Stomach (tissue), 9 donors: ENCODE data around the gene FAAP100. TPM values are rescaled to one million over a fixed set of nuclear protein-coding genes. Genes with fewer than 3 reads are reported as not detected.

Source experiments
- DNase-seq, 2 donors: peaks; one replicate each; pipeline versions ENCODE4 v3.0.0 to v3.0.0-alpha.2; 2013 to 2019
- H3K27ac ChIP-seq, 5 donors: fragments of 200-600 bp in 4 of 5; sonication (generic) in 4 of 5; one replicate each; pipeline ENCODE4 v1.5.1; 2013 to 2019; ENCODE audit warnings: mild to moderate bottlenecking in 1 of 5, moderate library complexity in 1 of 5
- H3K27me3 ChIP-seq, 3 donors: fragments of 200-600 bp; sonication (generic); one replicate each; pipeline ENCODE4 v1.5.1; 2017 to 2019; ENCODE audit warnings: mixed run types in 1 of 3
- H3K36me3 ChIP-seq, 4 donors: fragments of 200-600 bp; sonication (generic); 1 replicate in 3 of 4; 2 replicates in 1 of 4; pipeline ENCODE4 v1.5.1; 2016 to 2019
- H3K4me1 ChIP-seq, 4 donors: fragments of 200-600 bp; sonication (generic); one replicate each; pipeline ENCODE4 v1.5.1; 2016 to 2019
- H3K4me3 ChIP-seq, 4 donors: fragments of 200-600 bp; sonication (generic) in 3 of 4; one replicate each; pipeline ENCODE4 v1.5.1; 2016 to 2019; ENCODE audit warnings: mild to moderate bottlenecking in 1 of 4
- H3K9me3 ChIP-seq, 4 donors: fragments of 200-600 bp; sonication (generic); one replicate each; pipeline ENCODE4 v1.5.1; 2016 to 2019
- EP300 ChIP-seq: sonication (generic); formaldehyde crosslinking; IDR thresholded peaks from one replicate; pipeline ENCODE4 v1.6.1; 2017; ENCODE audit warnings: antibody characterized with exemption
- POLR2A ChIP-seq, 4 donors: fragments of 450-650 bp; IDR thresholded peaks; one replicate each; pipeline ENCODE4 v1.6.1; 2016; ENCODE audit warnings: antibody characterized with exemption in 4 of 4, control low read depth in 2 of 4, mild to moderate bottlenecking in 1 of 4, moderate library complexity in 1 of 4
- POLR2AphosphoS5 ChIP-seq, 3 donors: sonication (generic); formaldehyde crosslinking; IDR thresholded peaks; one replicate each; pipeline ENCODE4 v1.6.1; 2016; ENCODE audit warnings: antibody characterized with exemption in 3 of 3
- WGBS, 5 donors: extraction: QIAGEN DNeasy Blood & Tissue Kit in 3 of 5; methylation state at CpG; one replicate each; pipeline versions ENCODE4 v1.1.5 to v1.1.7; 2013 to 2018; 5-methylcytosine and 5-hydroxymethylcytosine counted together
- intact Hi-C: fragments of 100-400 bp; cut with DNase I; formaldehyde crosslinking; loops from one replicate; pipeline ENCODE4 v1.15.1; 2023; ENCODE audit warnings: low total_unique reads
- polyA plus RNA-seq, 3 donors: library from polyadenylated mRNA; stranded (reverse); fragments of 200-250 nt; gene quantifications; one replicate each; pipeline ENCODE4 v1.2.3, GENCODE V29; 2013
- total RNA-seq, 5 donors: library from RNA; depleted of rRNA; stranded (reverse); fragments of >200 nt; gene quantifications; one replicate each; pipeline versions ENCODE4 v1.1.0 to v1.2.3, GENCODE V29; 2014 to 2016
- TF ChIP-seq, protein P1 (sequence below), 7 experiments: fragments of 450-650 bp in 4 of 7; fragments of 200-600 bp in 3 of 7; sonication (generic) in 3 of 7; IDR thresholded peaks; one replicate each; pipeline ENCODE4 v1.5.1; 2016 to 2019; ENCODE audit warnings: antibody characterized with exemption in 7 of 7, control low read depth in 2 of 7, mild to moderate bottlenecking in 1 of 7
- donor health status: healthy with polysubstance abuse.
- donor health status: Bipolar disorder and iron deficiency.
- donor health status: healthy.

FAAP100 gene
- total and polyA plus RNA-seq, 8 donors: 11.9 to 130 (median 24.3) TPM

GRCh38 chr17:81512562-81513371 lies 39.4 kb downstream of the FAAP100 start, which contains the start of gene ACTG1:
ACTG1 (minus strand) TSS chr17:81512799; CDS start chr17:81512354, 445 bp downstream.
- intact Hi-C loops: no loop called here
- TF ChIP-seq POLR2A (IDR thresholded peaks at IDR 0.05) (peak in 1 of 4 donors; percentile 86), EP300 (no peak), POLR2AphosphoS5 (IDR thresholded peaks at IDR 0.05) (peak; percentile 84 to 99 (median 99))

DNA sequence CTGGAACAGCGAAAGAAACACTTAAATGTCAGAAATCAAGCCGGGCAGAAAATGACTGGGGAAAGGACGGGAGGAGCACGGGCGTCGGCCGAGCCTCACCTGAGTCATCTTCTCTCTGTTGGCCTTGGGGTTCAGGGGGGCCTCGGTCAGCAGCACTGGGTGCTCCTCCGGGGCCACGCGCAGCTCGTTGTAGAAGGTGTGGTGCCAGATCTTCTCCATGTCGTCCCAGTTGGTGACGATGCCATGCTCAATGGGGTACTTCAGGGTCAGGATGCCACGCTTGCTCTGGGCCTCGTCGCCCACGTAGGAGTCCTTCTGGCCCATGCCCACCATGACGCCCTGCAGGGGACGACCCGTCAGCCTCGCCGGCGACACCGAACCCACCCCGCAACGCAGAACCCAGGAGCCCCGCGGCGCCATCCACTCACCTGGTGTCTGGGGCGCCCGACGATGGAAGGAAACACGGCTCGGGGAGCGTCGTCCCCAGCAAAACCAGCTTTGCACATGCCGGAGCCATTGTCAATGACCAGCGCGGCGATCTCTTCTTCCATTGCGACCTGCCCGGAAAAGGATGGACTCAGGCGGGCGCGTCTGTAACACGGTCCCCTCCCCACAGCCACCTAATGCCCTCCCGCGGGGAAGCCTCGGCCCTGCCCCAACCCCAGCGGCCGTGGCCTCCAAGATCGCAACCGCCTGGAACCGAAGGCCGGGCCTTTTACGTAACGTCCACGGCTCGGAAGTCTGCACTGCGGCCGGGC lies 40.2 kb downstream of the FAAP100 start:
- H3K4me1 ChIP-seq: peaks cover 19 to 65% (median 48%) of the 10 kb centered on the region in 4 donors
- 0 to 1% (median 0%) methylated on average over 37 to 62 of the region's 62 CpGs for WGBS, 5 donors

More at GRCh38 chr17:81512562-81513371, 39.4 kb downstream of the FAAP100 start, which contains the start of gene ACTG1:
- DNase-seq: peak; percentile 94 to 97
- Histone ChIP-seq H3K4me1 (peaks cover 26 to 72% (median 56%) of the 10 kb centered on the region in 4 donors), H3K27me3 (no peaks in the 10 kb centered on the region), H3K9me3 (no peaks in the 10 kb centered on the region), H3K27ac (peak within 1 kb of the TSS; percentile 100), H3K4me3 (peak within 1 kb of the TSS; percentile 79 to 97 (median 89)), H3K36me3 (peaks cover 29 to 40% (median 36%) of the 10 kb centered on the region in 4 donors)
- 0 to 1% (median 1%) methylated on average over 5 to 111 of the region's 111 CpGs for WGBS, 5 donors

DNA sequence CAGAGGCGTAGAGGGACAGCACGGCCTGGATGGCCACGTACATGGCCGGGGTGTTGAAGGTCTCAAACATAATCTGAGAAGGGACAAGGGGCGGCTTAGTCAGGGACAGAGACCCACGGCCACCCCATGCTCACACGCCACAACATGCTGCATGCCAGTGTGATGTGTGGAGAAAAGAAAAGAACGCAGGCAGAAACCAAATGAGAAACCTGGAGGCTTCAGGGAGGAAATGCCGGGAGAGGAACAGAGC lies 40.7 kb downstream of the FAAP100 start:
- WGBS, 5 donors: 1 to 3% (median 1%) methylated on average over 9 of the region's 9 CpGs
- Histone ChIP-seq H3K4me1 (peaks cover 16 to 60% (median 43%) of the 10 kb centered on the region in 4 donors), H3K4me3 (peak overlapping the region; percentile 79 to 97 (median 89)), H3K27me3 (no peaks in the 10 kb centered on the region), H3K9me3 (no peaks in the 10 kb centered on the region), H3K36me3 (peaks cover 29 to 40% (median 36%) of the 10 kb centered on the region in 4 donors), H3K27ac (peak overlapping the region; percentile 93 to 100 (median 100))
- no peak for TF ChIP-seq POLR2A (IDR thresholded peaks at IDR 0.05)
- TF ChIP-seq POLR2AphosphoS5 (IDR thresholded peaks at IDR 0.05): peak in 1 of 3 donors; percentile 2
- no peak for TF ChIP-seq EP300
- TF ChIP-seq, protein P1, sequence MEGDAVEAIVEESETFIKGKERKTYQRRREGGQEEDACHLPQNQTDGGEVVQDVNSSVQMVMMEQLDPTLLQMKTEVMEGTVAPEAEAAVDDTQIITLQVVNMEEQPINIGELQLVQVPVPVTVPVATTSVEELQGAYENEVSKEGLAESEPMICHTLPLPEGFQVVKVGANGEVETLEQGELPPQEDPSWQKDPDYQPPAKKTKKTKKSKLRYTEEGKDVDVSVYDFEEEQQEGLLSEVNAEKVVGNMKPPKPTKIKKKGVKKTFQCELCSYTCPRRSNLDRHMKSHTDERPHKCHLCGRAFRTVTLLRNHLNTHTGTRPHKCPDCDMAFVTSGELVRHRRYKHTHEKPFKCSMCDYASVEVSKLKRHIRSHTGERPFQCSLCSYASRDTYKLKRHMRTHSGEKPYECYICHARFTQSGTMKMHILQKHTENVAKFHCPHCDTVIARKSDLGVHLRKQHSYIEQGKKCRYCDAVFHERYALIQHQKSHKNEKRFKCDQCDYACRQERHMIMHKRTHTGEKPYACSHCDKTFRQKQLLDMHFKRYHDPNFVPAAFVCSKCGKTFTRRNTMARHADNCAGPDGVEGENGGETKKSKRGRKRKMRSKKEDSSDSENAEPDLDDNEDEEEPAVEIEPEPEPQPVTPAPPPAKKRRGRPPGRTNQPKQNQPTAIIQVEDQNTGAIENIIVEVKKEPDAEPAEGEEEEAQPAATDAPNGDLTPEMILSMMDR (IDR thresholded peaks at IDR 0.05): no peak
- intact Hi-C loops: no loop called here
- no peak for DNase-seq

More for the DNA sequence above, 40.2 kb downstream of the FAAP100 start:
- peak in 1 of 2 donors; percentile 28 for DNase-seq
- intact Hi-C loops: no loop called here
- no peak for TF ChIP-seq POLR2A (IDR thresholded peaks at IDR 0.05)
- TF ChIP-seq EP300: no peak
- no peak for TF ChIP-seq POLR2AphosphoS5 (IDR thresholded peaks at IDR 0.05)
- TF ChIP-seq, protein P1 (IDR thresholded peaks at IDR 0.05): no peak
- Histone ChIP-seq H3K9me3 (no peaks in the 10 kb centered on the region), H3K36me3 (peaks cover 29 to 40% (median 36%) of the 10 kb centered on the region in 4 donors), H3K27me3 (no peaks in the 10 kb centered on the region), H3K4me3 (peak overlapping the region; percentile 79 to 97 (median 89)), H3K27ac (peak overlapping the region; percentile 93 to 100 (median 100))

DNA sequence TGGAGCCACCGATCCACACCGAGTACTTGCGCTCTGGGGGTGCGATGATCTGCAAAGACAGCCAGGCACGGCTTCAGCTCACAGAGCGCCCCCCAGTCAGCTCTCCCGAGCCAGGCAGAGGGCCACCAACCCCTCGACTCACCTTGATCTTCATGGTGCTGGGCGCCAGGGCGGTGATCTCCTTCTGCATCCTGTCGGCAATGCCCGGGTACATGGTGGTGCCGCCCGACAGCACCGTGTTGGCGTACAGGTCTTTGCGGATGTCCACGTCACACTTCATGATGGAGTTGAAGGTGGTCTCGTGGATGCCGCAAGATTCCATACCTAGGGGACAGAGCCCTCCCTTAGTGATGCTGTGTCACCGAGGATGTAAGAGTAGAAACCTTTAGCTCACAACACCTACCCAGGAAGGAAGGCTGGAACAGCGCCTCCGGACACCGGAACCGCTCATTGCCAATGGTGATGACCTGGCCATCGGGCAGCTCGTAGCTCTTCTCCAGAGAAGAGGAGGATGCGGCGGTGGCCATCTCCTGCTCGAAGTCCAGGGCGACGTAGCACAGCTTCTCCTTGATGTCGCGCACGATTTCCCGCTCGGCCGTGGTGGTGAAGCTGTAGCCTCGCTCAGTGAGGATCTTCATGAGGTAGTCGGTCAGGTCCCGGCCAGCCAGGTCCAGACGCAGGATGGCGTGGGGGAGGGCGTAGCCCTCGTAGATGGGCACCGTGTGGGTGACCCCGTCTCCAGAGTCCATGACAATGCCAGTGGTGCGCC lies 41.2 kb downstream of the FAAP100 start:
- TF ChIP-seq, protein P1 (IDR thresholded peaks at IDR 0.05): no peak
- no peak for TF ChIP-seq EP300
- TF ChIP-seq POLR2A (IDR thresholded peaks at IDR 0.05): no peak
- peak in 1 of 3 donors; percentile 12 for TF ChIP-seq POLR2AphosphoS5 (IDR thresholded peaks at IDR 0.05)
- H3K27me3 ChIP-seq: no peaks in the 10 kb centered on the region
- H3K27ac ChIP-seq: peak overlapping the region; percentile 93 to 100 (median 100)
- intact Hi-C loops: no loop called here
- 1 to 2% (median 2%) methylated on average over 36 to 48 of the region's 48 CpGs for WGBS, 5 donors
- H3K9me3 ChIP-seq: no peaks in the 10 kb centered on the region
- peak overlapping the region; percentile 79 to 97 (median 89) for H3K4me3 ChIP-seq
- H3K4me1 ChIP-seq: peaks cover 11 to 55% (median 38%) of the 10 kb centered on the region in 4 donors
- peak in 1 of 2 donors; percentile 51 for DNase-seq
- peaks cover 29 to 40% (median 36%) of the 10 kb centered on the region in 4 donors for H3K36me3 ChIP-seq
